Glutamatergic neuron (in vitro differentiated cells): ENCODE results near the gene GAPDH. TPM values are rescaled to one million over a fixed set of nuclear protein-coding genes. Genes with fewer than 3 reads are reported as not detected.
A peak's percentile ranks its signal among the peaks of the same experiment; 100 is the strongest.
"Not testable (repeated sequence)": the region's sequence is repeated elsewhere in the genome, so short reads cannot be mapped to it uniquely, and the experiment has no call there.

Experiments
- DNase-seq: peaks from one replicate; pipeline ENCODE4 v3.0.0; 2022
- H3K27ac Mint-ChIP-seq: one replicate; pipeline ENCODE4 v1.8.0; 2020; ENCODE audit warnings: mild to moderate bottlenecking, mixed read lengths, inconsistent platforms; ENCODE audit not compliant: unreplicated experiment
- H3K27me3 Mint-ChIP-seq: one replicate; pipeline ENCODE4 v1.8.0; 2020; ENCODE audit warnings: mild to moderate bottlenecking, moderate library complexity, mixed read lengths, inconsistent platforms; ENCODE audit not compliant: unreplicated experiment
- H3K36me3 Mint-ChIP-seq: one replicate; pipeline ENCODE4 v1.8.0; 2020; ENCODE audit warnings: mild to moderate bottlenecking, mixed read lengths, inconsistent platforms; ENCODE audit not compliant: unreplicated experiment
- H3K4me1 Mint-ChIP-seq: one replicate; pipeline ENCODE4 v1.8.0; 2020; ENCODE audit warnings: mild to moderate bottlenecking, low read depth, mixed read lengths, inconsistent platforms; ENCODE audit not compliant: unreplicated experiment
- H3K4me3 Mint-ChIP-seq: one replicate; pipeline ENCODE4 v1.8.0; 2020; ENCODE audit warnings: mild to moderate bottlenecking, mixed read lengths, inconsistent platforms; ENCODE audit not compliant: unreplicated experiment
- H3K9me3 Mint-ChIP-seq: one replicate; pipeline ENCODE4 v1.8.0; 2020; ENCODE audit warnings: mild to moderate bottlenecking, moderate library complexity, mixed read lengths, inconsistent platforms; ENCODE audit not compliant: unreplicated experiment
- CTCF ChIP-seq: fragments of 200-600 bp; sonication (generic); IDR thresholded peaks from one replicate; pipeline ENCODE4 v1.5.0; 2021; ENCODE audit not compliant: partially characterized antibody, unreplicated experiment
- total RNA-seq: library from RNA; stranded (reverse); fragmentation: NEBNext Ultra II Directional; extraction: Animal tissue kit (Norgen Biotek cat#: 25700); gene quantifications from one replicate; pipeline ENCODE4 v1.2.1, GENCODE V29; 2021; ENCODE audit not compliant: unreplicated experiment

The GAPDH gene
- total RNA-seq, 1 donor from 2014 or later = 2,124 TPM

- TF ChIP-seq CTCF = no peak
- H3K36me3 Mint-ChIP-seq = peaks cover 7% of the 10 kb centered on the region
- H3K9me3 Mint-ChIP-seq = peaks cover 14% of the 10 kb centered on the region
- H3K4me1 Mint-ChIP-seq = peaks cover 33% of the 10 kb centered on the region
- DNase-seq = no peak
- peaks cover 25% of the 10 kb centered on the region for H3K27me3 Mint-ChIP-seq
- H3K4me3 Mint-ChIP-seq = peak overlapping the region; percentile 95
- peak overlapping the region; percentile 100 for H3K27ac Mint-ChIP-seq
These were observed 17.8 kb downstream of the GAPDH start for GRCh38 chr12:6552140-6552551.

- Mint-ChIP-seq H3K27me3 (peaks cover 24% of the 10 kb centered on the region), H3K36me3 (peaks cover 7% of the 10 kb centered on the region), H3K9me3 (peaks cover 10% of the 10 kb centered on the region), H3K27ac (peak overlapping the region; percentile 100), H3K4me1 (peaks cover 33% of the 10 kb centered on the region), H3K4me3 (peak overlapping the region; percentile 95)
- no peak for TF ChIP-seq CTCF
- DNase-seq = peak; percentile 50
These were observed 18.9 kb downstream of the GAPDH start for GRCh38 chr12:6553051-6553868.

- peaks cover 10% of the 10 kb centered on the region for H3K9me3 Mint-ChIP-seq
- peak; percentile 84 for TF ChIP-seq CTCF
- H3K36me3 Mint-ChIP-seq = no peaks in the 10 kb centered on the region
- H3K4me3 Mint-ChIP-seq = peak overlapping the region; percentile 95
- peak; percentile 94 for DNase-seq
- peaks cover 27% of the 10 kb centered on the region for H3K4me1 Mint-ChIP-seq
- peak overlapping the region; percentile 100 for H3K27ac Mint-ChIP-seq
- H3K27me3 Mint-ChIP-seq = peaks cover 21% of the 10 kb centered on the region
These were observed 20.1 kb downstream of the GAPDH start for GRCh38 chr12:6554168-6555017.

GRCh38 chr12:6555018-6555691, 20.8 kb downstream of the GAPDH start:
- Mint-ChIP-seq H3K4me1 (peaks cover 27% of the 10 kb centered on the region), H3K9me3 (peaks cover 10% of the 10 kb centered on the region), H3K4me3 (peak overlapping the region; percentile 95), H3K27ac (peak overlapping the region; percentile 100), H3K36me3 (no peaks in the 10 kb centered on the region), H3K27me3 (peaks cover 21% of the 10 kb centered on the region)
- no peak for TF ChIP-seq CTCF
- no peak for DNase-seq

- H3K36me3 Mint-ChIP-seq, DNase-seq: not testable (repeated sequence)
- Mint-ChIP-seq H3K4me3 (peak overlapping the region; percentile 61), H3K9me3 (peaks cover 11% of the 10 kb centered on the region), H3K4me1 (peaks cover 22% of the 10 kb centered on the region), H3K27me3 (peaks cover 21% of the 10 kb centered on the region), H3K27ac (peak overlapping the region; percentile 75)
These were observed 22.1 kb downstream of the GAPDH start for GRCh38 chr12:6556496-6556817.
